Panc1 (cell line): ENCODE measurements around the gene GRIN2C.

Experiments
- POLR2AphosphoS5 ChIP-seq: IDR thresholded peaks from 2 replicates; pipeline ENCODE4 v1.6.1; 2012; ENCODE audit warnings: mild to moderate bottlenecking, low read depth, low read length, moderate library complexity
- REST ChIP-seq, 2 experiments: IDR thresholded peaks; 2 replicates each; pipeline ENCODE4 v1.6.1; 2011 to 2012; ENCODE audit warnings: low read depth in 2 of 2, control low read depth in 1 of 2, low read length in 1 of 2, mild to moderate bottlenecking in 1 of 2, moderate library complexity in 1 of 2; ENCODE audit not compliant: insufficient read depth in 1 of 2
- TF ChIP-seq, protein P1 (sequence below): fragments of 450-650 bp; IDR thresholded peaks from 2 replicates; pipeline ENCODE4 v1.5.1; 2017; ENCODE audit warnings: mild to moderate bottlenecking

- TF ChIP-seq, protein P1, sequence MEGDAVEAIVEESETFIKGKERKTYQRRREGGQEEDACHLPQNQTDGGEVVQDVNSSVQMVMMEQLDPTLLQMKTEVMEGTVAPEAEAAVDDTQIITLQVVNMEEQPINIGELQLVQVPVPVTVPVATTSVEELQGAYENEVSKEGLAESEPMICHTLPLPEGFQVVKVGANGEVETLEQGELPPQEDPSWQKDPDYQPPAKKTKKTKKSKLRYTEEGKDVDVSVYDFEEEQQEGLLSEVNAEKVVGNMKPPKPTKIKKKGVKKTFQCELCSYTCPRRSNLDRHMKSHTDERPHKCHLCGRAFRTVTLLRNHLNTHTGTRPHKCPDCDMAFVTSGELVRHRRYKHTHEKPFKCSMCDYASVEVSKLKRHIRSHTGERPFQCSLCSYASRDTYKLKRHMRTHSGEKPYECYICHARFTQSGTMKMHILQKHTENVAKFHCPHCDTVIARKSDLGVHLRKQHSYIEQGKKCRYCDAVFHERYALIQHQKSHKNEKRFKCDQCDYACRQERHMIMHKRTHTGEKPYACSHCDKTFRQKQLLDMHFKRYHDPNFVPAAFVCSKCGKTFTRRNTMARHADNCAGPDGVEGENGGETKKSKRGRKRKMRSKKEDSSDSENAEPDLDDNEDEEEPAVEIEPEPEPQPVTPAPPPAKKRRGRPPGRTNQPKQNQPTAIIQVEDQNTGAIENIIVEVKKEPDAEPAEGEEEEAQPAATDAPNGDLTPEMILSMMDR, result no peak
- TF ChIP-seq REST (IDR thresholded peaks at IDR 0.05; ENCODE audit: insufficient read depth in 1 of 2, low read depth in 2 of 2, low read length in 1 of 2) (no peak), POLR2AphosphoS5 (no peak)
Observed at GRCh38 chr17:74808714-74809430, 50.8 kb downstream of the GRIN2C start.
